ENCODE results near the gene NUTM2F. TPM values are rescaled to one million over a fixed set of nuclear protein-coding genes. Genes with fewer than 3 reads are reported as not detected.
"Not testable (repeated sequence)": the region's sequence is repeated elsewhere in the genome, so short reads cannot be mapped to it uniquely, and the experiment has no call there.

Gene NUTM2F
- total RNA-seq, 2 donors from 2014 or later = not detected

DNA sequence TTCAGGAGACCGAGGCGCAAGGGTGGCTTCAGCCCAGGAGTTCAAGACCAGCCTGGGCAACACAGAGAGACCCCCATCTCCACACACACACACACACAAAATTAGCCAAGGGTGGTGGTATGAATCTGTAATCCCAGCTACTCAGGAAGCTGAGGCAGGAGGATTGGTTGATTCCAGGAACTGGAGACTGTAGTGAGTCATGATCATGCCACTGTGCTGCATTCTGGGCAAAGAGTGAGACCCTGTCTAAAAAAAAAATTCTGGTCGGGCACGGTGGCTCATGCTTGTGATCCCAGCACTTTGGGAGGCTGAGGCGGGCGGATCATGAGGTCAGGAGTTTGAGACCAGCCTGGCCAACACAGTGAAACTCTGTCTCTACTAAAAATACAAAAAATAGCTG is 11.2 kb upstream of the NUTM2F start:
- H3K4me1 ChIP-seq; DNase-seq; H3K9ac ChIP-seq (ENCODE audit: low read depth in 2 of 2, low read length in 2 of 2); H3K4me3 ChIP-seq; H3K27ac ChIP-seq; H3K9me3 ChIP-seq; H3K27me3 ChIP-seq; intact Hi-C loops (cut with DNase I); H3K36me3 ChIP-seq: not testable (repeated sequence)

DNA sequence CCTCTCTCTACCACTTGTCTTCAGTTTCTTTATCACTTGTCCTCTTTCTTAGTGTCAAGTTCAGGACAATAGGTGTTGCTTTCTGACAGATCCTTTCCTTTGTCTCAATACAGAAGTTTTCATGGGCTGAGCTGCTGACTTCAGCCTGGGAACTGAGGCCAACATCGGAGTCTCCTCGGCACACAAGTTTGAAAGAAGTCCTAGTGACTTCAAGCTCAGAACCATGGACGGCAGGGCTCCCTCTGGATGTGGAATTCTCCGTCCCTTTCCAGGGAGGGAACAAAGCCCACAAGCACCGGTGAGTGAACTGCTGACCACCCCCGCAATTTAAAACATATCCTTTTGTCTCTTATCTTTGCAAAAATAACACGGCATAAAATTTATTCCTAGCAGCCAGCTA is 10.3 kb upstream of the NUTM2F start:
- H3K4me1 ChIP-seq; DNase-seq; H3K4me3 ChIP-seq; H3K9me3 ChIP-seq; H3K27ac ChIP-seq; H3K27me3 ChIP-seq; H3K9ac ChIP-seq (ENCODE audit: low read depth in 2 of 2, low read length in 2 of 2); intact Hi-C loops (cut with DNase I); H3K36me3 ChIP-seq: not testable (repeated sequence)

DNA sequence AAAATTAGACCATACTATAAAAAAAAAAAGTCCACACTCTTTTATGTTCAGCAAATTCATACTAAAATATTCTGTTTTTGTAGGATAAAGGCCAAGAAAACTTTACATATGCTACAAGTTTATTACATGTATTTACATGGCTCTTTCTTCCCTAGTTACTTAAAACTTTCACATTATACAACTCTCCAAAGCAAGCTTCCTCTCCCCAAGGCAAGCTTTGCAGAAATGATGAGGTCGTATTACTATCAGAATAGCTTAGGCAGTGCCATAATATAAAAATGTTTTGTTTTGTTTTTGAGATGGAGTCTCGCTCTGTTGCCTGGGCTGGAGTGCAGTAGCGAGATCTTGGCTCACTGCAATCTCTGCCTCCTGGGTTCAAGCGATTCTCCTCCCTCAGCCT is 8.0 kb upstream of the NUTM2F start:
- H3K27me3 ChIP-seq; H3K9me3 ChIP-seq; H3K4me1 ChIP-seq; DNase-seq; H3K9ac ChIP-seq (ENCODE audit: low read depth in 2 of 2, low read length in 2 of 2); intact Hi-C loops (cut with DNase I); H3K27ac ChIP-seq; H3K36me3 ChIP-seq; H3K4me3 ChIP-seq: not testable (repeated sequence)

DNA sequence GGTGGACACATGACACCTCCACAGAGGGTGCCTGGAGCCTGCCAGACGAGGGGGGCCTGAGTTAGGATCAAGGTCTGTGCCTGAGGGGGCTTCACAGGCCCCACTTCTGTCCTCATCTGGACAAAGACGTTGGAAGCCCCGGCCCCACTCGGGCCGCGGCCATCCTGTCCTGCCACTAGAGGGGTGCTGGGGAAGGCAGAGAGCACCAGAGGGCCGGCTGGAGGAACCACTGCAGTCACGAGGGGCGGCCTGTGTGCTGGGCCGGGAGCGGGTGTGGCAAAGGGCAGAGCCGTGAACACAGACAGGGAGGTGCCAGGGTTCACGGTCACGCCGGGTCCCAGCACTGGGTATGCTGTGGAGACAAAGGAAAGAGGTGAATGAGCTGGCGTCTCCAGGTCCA is 2.9 kb downstream of the NUTM2F start:
- H3K36me3 ChIP-seq; H3K9me3 ChIP-seq; H3K9ac ChIP-seq (ENCODE audit: low read depth in 2 of 2, low read length in 2 of 2); H3K27ac ChIP-seq; intact Hi-C loops (cut with DNase I); H3K4me1 ChIP-seq; DNase-seq; H3K4me3 ChIP-seq; H3K27me3 ChIP-seq: not testable (repeated sequence)

DNA sequence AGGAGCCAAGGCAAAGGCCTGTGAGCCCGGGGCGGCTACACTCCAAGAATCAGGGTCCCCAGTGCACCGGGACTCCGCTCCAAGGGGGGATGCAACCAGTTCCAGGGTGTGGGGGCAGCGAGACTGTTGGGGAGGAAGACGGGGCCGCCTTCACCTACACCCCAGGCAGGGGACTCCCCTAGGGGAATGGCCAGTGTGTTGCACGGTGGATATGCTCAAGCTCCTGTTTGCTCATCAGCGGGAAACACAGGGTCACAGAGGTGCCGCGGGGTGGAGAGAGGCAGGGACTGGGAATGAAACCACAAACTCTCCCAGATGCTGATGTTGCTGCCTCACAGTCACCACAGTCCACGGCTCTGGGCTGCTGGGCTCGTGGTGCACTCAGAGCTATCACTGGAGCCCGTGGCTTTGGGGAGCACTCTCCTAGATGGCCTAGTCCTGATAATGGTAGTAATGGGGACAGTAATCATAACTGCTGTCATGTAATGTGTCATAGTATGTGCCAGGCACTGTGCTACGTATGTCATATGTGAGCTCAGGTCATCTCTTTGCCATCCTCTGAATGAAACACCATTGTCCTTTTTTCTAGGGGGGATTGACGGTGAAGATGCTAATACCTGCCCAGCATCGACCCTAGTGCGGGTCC is 5.2 kb downstream of the NUTM2F start:
- H3K4me3 ChIP-seq; H3K4me1 ChIP-seq; H3K9ac ChIP-seq (ENCODE audit: low read depth in 2 of 2, low read length in 2 of 2); intact Hi-C loops (cut with DNase I); H3K27ac ChIP-seq; H3K36me3 ChIP-seq; H3K9me3 ChIP-seq; DNase-seq; H3K27me3 ChIP-seq: not testable (repeated sequence)

DNA sequence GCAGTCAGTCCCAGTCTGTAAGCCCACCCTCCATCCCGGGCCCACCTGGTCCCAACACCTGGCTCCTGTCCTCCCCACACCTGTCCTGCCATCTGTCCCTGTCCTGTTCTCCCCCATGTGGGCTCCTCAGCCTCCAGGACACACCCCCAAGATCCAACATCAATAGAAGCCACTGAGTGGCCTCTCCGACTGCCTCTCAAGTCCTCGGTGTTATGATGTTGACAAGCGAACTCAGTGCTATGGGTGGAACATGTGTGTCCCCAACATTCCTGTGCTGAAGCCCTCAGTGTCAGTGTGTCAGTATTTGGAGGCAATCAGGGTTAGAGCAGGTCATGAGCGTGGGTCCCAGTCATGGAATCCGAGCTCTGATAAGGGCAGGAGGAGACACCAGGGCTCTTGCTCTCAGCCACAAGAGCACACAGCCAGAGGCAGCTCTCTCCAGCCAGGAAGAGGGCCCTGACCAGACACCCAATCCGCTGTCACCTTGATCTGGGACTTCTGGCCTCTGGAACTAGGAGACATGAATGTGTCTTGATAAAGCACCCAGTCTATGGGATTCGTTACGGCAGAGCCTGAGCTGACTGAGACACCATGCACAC is 6.0 kb downstream of the NUTM2F start:
- H3K27me3 ChIP-seq; H3K27ac ChIP-seq; intact Hi-C loops (cut with DNase I); H3K9ac ChIP-seq (ENCODE audit: low read depth in 2 of 2, low read length in 2 of 2); H3K36me3 ChIP-seq; H3K4me1 ChIP-seq; H3K9me3 ChIP-seq; H3K4me3 ChIP-seq; DNase-seq: not testable (repeated sequence)

DNA sequence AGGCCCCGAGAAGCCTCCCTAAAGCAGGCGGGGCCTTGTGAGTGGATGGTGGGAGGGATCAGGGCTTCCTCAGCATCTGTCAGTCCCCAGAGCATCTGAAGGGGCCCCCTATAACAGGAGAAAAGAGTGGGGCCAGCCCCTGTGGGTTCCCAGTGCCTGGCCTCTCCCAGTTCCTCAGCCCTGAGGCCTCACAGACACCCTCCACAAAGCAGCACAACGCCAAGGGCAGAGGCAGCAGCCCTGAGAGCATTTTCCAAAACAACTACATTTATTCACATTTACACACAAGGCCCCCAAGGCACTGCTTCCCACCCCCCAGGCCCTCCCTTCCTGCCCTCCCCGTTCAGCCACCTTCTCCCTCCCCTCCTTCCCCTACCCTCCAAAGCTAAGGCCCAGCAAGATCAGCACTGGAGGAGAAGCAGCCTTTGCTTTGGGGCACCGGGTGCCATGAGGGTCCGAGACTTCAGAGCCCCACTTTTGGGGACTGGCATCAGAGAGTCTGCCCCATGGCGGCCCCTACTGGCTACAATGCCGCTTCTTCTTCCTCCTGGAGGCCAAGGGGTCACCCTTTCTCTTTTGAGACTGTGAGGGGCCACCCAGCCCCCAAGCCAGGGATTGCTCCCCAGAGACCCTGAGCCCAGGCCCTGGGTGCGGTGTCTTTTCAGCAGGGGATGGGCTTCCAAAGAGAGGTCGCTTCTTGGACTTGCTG is 10.3 kb downstream of the NUTM2F start:
- H3K27ac ChIP-seq; H3K4me1 ChIP-seq; H3K9ac ChIP-seq (ENCODE audit: low read depth in 2 of 2, low read length in 2 of 2); intact Hi-C loops (cut with DNase I); H3K27me3 ChIP-seq; H3K4me3 ChIP-seq; H3K9me3 ChIP-seq; H3K36me3 ChIP-seq; DNase-seq: not testable (repeated sequence)

DNA sequence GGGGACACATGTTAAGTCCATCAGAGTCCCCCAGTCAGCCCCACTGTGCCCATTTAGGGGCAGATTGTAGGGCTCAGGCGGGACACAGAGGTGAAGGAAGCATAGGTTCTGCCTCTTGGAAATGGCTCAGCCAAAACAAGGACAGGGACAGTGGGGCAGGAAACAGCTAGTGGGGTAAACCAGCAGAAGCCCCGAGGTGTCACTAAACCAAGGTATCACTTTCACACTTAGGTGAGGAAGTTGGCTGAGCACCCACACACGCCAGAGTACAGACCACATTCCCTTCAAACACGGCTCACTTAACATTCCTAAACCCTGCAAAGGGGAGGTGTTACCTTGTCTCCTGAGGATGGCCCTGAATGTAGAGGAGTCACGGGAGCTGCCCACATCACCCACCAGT is 12.2 kb downstream of the NUTM2F start:
- H3K27ac ChIP-seq; intact Hi-C loops (cut with DNase I); DNase-seq; H3K9me3 ChIP-seq; H3K9ac ChIP-seq (ENCODE audit: low read depth in 2 of 2, low read length in 2 of 2); H3K4me3 ChIP-seq; H3K27me3 ChIP-seq; H3K4me1 ChIP-seq; H3K36me3 ChIP-seq: not testable (repeated sequence)

DNA sequence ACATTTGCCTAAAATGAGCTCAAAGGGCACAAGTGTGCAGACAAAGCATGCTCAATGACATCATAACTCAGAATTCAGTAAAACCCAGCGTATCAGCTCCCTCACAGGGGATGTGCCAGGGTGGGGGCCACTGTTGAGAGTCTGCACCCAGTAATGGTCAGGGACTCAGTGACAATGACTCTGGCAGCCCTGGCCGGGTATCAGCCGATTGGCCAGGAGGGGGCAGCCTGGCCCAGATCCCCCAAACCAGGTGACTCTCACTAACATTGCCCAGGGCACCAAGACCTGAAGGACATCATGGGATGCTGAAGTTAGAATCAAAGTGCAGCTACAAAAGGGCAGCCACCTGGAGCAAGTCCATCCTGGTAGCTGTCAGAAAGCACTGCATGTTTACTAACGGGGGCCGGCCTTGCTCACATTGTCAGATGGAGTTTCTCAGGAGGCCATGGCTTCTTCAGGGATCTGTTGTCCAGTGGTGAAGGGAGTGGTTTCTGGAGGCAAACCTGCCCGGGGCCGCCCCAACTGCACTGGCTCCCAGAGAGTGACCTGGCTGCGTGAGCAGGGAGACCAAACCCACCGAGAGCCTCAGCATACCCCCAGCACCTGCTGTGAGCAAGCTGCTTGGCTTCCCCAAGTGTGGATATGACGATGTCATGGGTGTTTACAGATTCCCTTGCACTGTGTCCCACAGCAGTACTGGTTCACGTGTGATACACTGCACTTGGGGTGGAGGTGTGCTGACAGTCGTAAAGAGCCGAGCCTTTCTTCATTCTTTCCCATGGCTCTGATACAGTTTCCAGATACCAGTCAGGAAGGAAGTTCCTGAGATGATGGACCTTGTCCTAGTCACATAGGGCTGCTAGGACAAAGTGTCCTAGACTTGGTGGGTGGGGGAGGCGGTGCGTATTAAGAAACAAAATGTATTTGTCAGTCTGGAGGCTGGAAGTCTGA is 13.1 kb downstream of the NUTM2F start:
- intact Hi-C loops (cut with DNase I); H3K9me3 ChIP-seq; H3K27ac ChIP-seq; H3K4me1 ChIP-seq; H3K4me3 ChIP-seq; H3K36me3 ChIP-seq; DNase-seq; H3K27me3 ChIP-seq; H3K9ac ChIP-seq (ENCODE audit: low read depth in 2 of 2, low read length in 2 of 2): not testable (repeated sequence)

All from colonic mucosa (tissue), 4 donors.